Cardiac muscle cell (in vitro differentiated cells and primary cell): ENCODE results near the gene FRMD3. TPM values are rescaled to one million over a fixed set of nuclear protein-coding genes. Genes with fewer than 3 reads are reported as not detected.

Experiments used
- DNase-seq, 2 donors: peaks; one replicate each; pipeline versions ENCODE4 v3.0.0 to v3.0.0-alpha.2; 2010 to 2017; ENCODE audit warnings: low read depth in 1 of 2, low spot score in 1 of 2
- H3K27ac ChIP-seq: fragments of 200-600 bp; sonication (generic); 2 replicates; pipeline ENCODE4 v1.5.1; 2016
- H3K27me3 ChIP-seq: fragments of 200-600 bp; sonication (generic); 2 replicates; pipeline ENCODE4 v1.6.0; 2016; ENCODE audit warnings: control low read depth
- H3K36me3 ChIP-seq: fragments of 200-600 bp; sonication (generic); 2 replicates; pipeline ENCODE4 v1.5.1; 2016; ENCODE audit warnings: control low read depth
- H3K4me1 ChIP-seq: fragments of 200-600 bp; sonication (generic); 2 replicates; pipeline ENCODE4 v1.8.1; 2017; ENCODE audit warnings: low read depth, mild to moderate bottlenecking, mixed run types
- H3K4me3 ChIP-seq: fragments of 200-600 bp; sonication (generic); 2 replicates; pipeline ENCODE4 v1.5.1; 2016; ENCODE audit warnings: mild to moderate bottlenecking
- H3K9me3 ChIP-seq: fragments of 200-600 bp; sonication (generic); 2 replicates; pipeline ENCODE4 v1.5.1; 2017; ENCODE audit warnings: low read depth, mild to moderate bottlenecking, control low read depth
- CTCF ChIP-seq: IDR thresholded peaks from 2 replicates; pipeline ENCODE4 v1.5.1; 2012; ENCODE audit warnings: low read depth, mild to moderate bottlenecking, low read length
- polyA plus RNA-seq: library from polyadenylated mRNA; unstranded; fragments of >200 nt; fragmentation: Nextera tagmentation; extraction: Ambion mirVana; gene quantifications from 2 replicates; pipeline ENCODE4 v1.2.1, GENCODE V29; 2016
- total RNA-seq: library from RNA; depleted of rRNA; stranded (reverse); fragments of >200 nt; gene quantifications from 2 replicates; pipeline ENCODE4 v1.2.3, GENCODE V29; 2016

FRMD3 gene
- total and polyA plus RNA-seq, 2 experiments from 2014 or later = 61.5 to 66.4 TPM

GRCh38 chr9:83355729-83356151, 182.5 kb downstream of the FRMD3 start:
- Histone ChIP-seq H3K4me3 (no peak overlapping the region), H3K27ac (no peak overlapping the region), H3K27me3 (no peaks in the 10 kb centered on the region), H3K9me3 (no peaks in the 10 kb centered on the region), H3K4me1 (no peaks in the 10 kb centered on the region), H3K36me3 (no peaks in the 10 kb centered on the region)
- no peak for TF ChIP-seq CTCF
- no peak for DNase-seq

GRCh38 chr9:83355024-83355444, 183.2 kb downstream of the FRMD3 start:
- no peak for TF ChIP-seq CTCF
- Histone ChIP-seq H3K4me3 (no peak overlapping the region), H3K27me3 (no peaks in the 10 kb centered on the region), H3K4me1 (no peaks in the 10 kb centered on the region), H3K36me3 (no peaks in the 10 kb centered on the region), H3K27ac (no peak overlapping the region), H3K9me3 (no peaks in the 10 kb centered on the region)
- DNase-seq = peak; percentile 62 to 87

- no peaks in the 10 kb centered on the region for H3K9me3 ChIP-seq
- no peak overlapping the region for H3K27ac ChIP-seq
- no peak for TF ChIP-seq CTCF
- H3K4me1 ChIP-seq = no peaks in the 10 kb centered on the region
- DNase-seq = no peak
- no peaks in the 10 kb centered on the region for H3K27me3 ChIP-seq
- no peak overlapping the region for H3K4me3 ChIP-seq
- H3K36me3 ChIP-seq = no peaks in the 10 kb centered on the region
Measured at GRCh38 chr9:83349031-83349430, 189.2 kb downstream of the FRMD3 start.

GRCh38 chr9:83346655-83347420, 191.4 kb downstream of the FRMD3 start:
- Histone ChIP-seq H3K36me3 (no peaks in the 10 kb centered on the region), H3K27me3 (no peaks in the 10 kb centered on the region), H3K4me3 (no peak overlapping the region), H3K4me1 (no peaks in the 10 kb centered on the region), H3K27ac (no peak overlapping the region), H3K9me3 (no peaks in the 10 kb centered on the region)
- TF ChIP-seq CTCF = no peak
- DNase-seq = no peak

GRCh38 chr9:83343366-83343999, 194.7 kb downstream of the FRMD3 start:
- TF ChIP-seq CTCF = no peak
- no peak for DNase-seq
- H3K4me1 ChIP-seq = no peaks in the 10 kb centered on the region
- no peaks in the 10 kb centered on the region for H3K27me3 ChIP-seq
- H3K27ac ChIP-seq = no peak overlapping the region
- H3K4me3 ChIP-seq = no peak overlapping the region
- H3K9me3 ChIP-seq = no peaks in the 10 kb centered on the region
- H3K36me3 ChIP-seq = no peaks in the 10 kb centered on the region
